Caco-2 (cell line): Measurements from ENCODE around the gene NRCAM. TPM values are rescaled to one million over a fixed set of nuclear protein-coding genes. Genes with fewer than 3 reads are reported as not detected.

ENCODE experiments used
- BruUV-seq: library from RNA; stranded (reverse); fragments of 400-500 nt; replicated peaks from 2 replicates; lab custom pipeline; 2021; lab: Mats Ljungman, UMichigan
- CTCF ChIA-PET: fragments of 300-600 bp; sonication (Branson Sonifier 250); formaldehyde crosslinking; loops from one replicate; lab custom pipeline; 2022; ENCODE audit warnings: antibody characterized with exemption; lab: Charles Lee
- POLR2A ChIA-PET: fragments of 300-600 bp; sonication (Branson Sonifier 250); formaldehyde crosslinking; loops from one replicate; lab custom pipeline; 2022; ENCODE audit warnings: antibody characterized with exemption; lab: Charles Lee
- DNase-seq, 2 experiments: peaks; one replicate each; pipeline versions ENCODE4 v3.0.0 to v3.0.0-alpha.2; 2020 to 2022
- H3K27me3 ChIP-seq: replicated peaks from 2 replicates; pipeline ENCODE4 v1.6.0; 2011; ENCODE audit warnings: low read length; ENCODE audit not compliant: control insufficient read depth, insufficient read depth
- H3K36me3 ChIP-seq: 2 replicates; pipeline ENCODE4 v1.5.1; 2011; ENCODE audit warnings: low read length; ENCODE audit not compliant: control insufficient read depth, insufficient read depth
- H3K4me1 ChIP-seq: fragments of 250-450 bp; sonication (Bioruptor Pico); 2 replicates; pipeline ENCODE4 v1.5.1; 2020; ENCODE audit warnings: mild to moderate bottlenecking
- H3K4me3 ChIP-seq: 2 replicates; pipeline ENCODE4 v1.5.1; 2011; ENCODE audit warnings: low read depth, mild to moderate bottlenecking, control low read depth, low read length
- H3K9me3 ChIP-seq: fragments of 250-450 bp; sonication (Bioruptor Pico); 2 replicates; pipeline ENCODE4 v1.5.1; 2020; ENCODE audit warnings: mild to moderate bottlenecking, moderate library complexity
- H3K27ac Mint-ChIP-seq: one replicate; pipeline ENCODE4 v1.8.0; 2022; ENCODE audit warnings: mixed read lengths; ENCODE audit not compliant: unreplicated experiment
- H3K27me3 Mint-ChIP-seq: one replicate; pipeline ENCODE4 v1.8.0; 2022; ENCODE audit warnings: mixed read lengths; ENCODE audit not compliant: insufficient read depth, unreplicated experiment
- H3K36me3 Mint-ChIP-seq: one replicate; pipeline ENCODE4 v1.8.0; 2022; ENCODE audit warnings: mild to moderate bottlenecking, mixed read lengths; ENCODE audit not compliant: insufficient read depth, unreplicated experiment
- H3K4me1 Mint-ChIP-seq: one replicate; pipeline ENCODE4 v1.8.0; 2022; ENCODE audit warnings: low read depth, mixed read lengths; ENCODE audit not compliant: unreplicated experiment
- H3K4me3 Mint-ChIP-seq: one replicate; pipeline ENCODE4 v1.8.0; 2022; ENCODE audit warnings: mild to moderate bottlenecking, moderate library complexity, mixed read lengths; ENCODE audit not compliant: unreplicated experiment
- H3K9me3 Mint-ChIP-seq: one replicate; pipeline ENCODE4 v1.8.0; 2022; ENCODE audit warnings: mixed read lengths; ENCODE audit not compliant: unreplicated experiment
- intact Hi-C: fragments of 100-400 bp; cut with micrococcal nuclease; formaldehyde crosslinking; loops from one replicate; pipeline ENCODE4 v1.10.0; 2022; ENCODE audit not compliant: unreplicated experiment
- total RNA-seq: library from RNA; stranded (reverse); gene quantifications from 2 replicates; pipeline ENCODE4 v1.2.3, GENCODE V29; 2022
- TF ChIP-seq, protein P1 (sequence below), 2 experiments: fragments of 200-600 bp in 1 of 2; IDR thresholded peaks; 1 replicate in 1 of 2; 2 replicates in 1 of 2; pipeline versions ENCODE4 v1.5.1 to v1.8.0; 2011 to 2022; ENCODE audit warnings: antibody characterized with exemption in 1 of 2, control low read depth in 1 of 2, inconsistent platforms in 1 of 2, low read depth in 1 of 2, low read length in 1 of 2, mild to moderate bottlenecking in 1 of 2, moderate library complexity in 1 of 2; ENCODE audit not compliant: insufficient read depth in 1 of 2, severe bottlenecking in 1 of 2, unreplicated experiment in 1 of 2

NRCAM gene
- total RNA-seq, 1 experiment from 2014 or later = 96.2 TPM

DNA sequence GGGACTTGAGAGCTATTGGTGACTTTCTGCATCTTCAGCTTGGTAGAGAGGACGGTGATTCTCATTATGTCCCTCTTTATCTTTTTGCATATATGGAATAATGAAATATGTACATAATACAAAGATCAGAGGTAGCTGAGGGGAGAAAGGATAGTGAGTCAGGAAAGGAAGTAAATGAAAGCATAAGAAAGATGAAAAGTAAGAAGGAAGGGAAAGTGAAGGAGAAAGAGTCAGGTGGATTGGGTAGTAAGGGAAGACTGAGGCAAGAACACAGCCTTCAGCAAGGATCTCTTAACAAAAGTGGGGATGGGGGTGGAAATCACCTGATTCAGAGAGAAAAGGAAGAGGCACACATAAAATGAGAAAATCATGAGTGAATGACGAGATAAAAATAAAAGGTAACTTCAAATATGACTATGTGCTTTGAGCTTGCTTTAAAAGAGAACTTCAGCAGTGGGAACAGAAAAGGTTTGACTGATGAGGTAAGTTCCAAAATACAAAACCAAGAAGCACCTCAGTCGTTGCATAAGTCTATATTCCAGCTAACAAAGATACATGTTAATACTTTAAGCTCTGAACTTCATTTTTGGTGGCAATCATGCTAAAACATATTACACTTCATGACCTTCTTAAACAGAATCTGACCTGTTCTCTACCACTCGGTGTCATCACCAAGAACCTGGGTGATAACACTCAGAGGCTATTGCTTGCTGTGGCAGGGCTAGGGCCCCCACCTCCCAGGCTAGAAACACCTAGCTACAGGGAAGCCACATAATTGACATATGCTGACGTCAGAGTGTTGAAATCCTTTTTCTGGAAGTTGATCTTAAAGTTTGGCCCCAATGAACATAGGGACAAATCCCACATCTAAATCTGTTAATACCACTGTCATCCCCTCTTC lies 32.9 kb downstream of the NRCAM start:
- POLR2A ChIA-PET = no interaction called here
- Histone ChIP-seq H3K9me3 (no peaks in the 10 kb centered on the region), H3K4me1 (0 out of 2 replicates have a peak, but pooled peaks cover 12% of the 10 kb centered on the region), H3K4me3 (no peak overlapping the region), H3K36me3 (no peaks in the 10 kb centered on the region), H3K27me3 (no peaks in the 10 kb centered on the region)
- H3K27ac Mint-ChIP-seq = no peak overlapping the region
- H3K9me3 Mint-ChIP-seq = no peaks in the 10 kb centered on the region
- TF ChIP-seq, protein P1, sequence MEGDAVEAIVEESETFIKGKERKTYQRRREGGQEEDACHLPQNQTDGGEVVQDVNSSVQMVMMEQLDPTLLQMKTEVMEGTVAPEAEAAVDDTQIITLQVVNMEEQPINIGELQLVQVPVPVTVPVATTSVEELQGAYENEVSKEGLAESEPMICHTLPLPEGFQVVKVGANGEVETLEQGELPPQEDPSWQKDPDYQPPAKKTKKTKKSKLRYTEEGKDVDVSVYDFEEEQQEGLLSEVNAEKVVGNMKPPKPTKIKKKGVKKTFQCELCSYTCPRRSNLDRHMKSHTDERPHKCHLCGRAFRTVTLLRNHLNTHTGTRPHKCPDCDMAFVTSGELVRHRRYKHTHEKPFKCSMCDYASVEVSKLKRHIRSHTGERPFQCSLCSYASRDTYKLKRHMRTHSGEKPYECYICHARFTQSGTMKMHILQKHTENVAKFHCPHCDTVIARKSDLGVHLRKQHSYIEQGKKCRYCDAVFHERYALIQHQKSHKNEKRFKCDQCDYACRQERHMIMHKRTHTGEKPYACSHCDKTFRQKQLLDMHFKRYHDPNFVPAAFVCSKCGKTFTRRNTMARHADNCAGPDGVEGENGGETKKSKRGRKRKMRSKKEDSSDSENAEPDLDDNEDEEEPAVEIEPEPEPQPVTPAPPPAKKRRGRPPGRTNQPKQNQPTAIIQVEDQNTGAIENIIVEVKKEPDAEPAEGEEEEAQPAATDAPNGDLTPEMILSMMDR (IDR thresholded peaks at IDR 0.05; ENCODE audit: insufficient read depth in 1 of 2, low read depth in 1 of 2, low read length in 1 of 2, severe bottlenecking in 1 of 2, unreplicated experiment in 1 of 2) = no peak
- BruUV-seq = no TSS peak
- no peak overlapping the region for H3K4me3 Mint-ChIP-seq
- peaks cover 8% of the 10 kb centered on the region for H3K4me1 Mint-ChIP-seq
- H3K36me3 Mint-ChIP-seq = peaks cover 12% of the 10 kb centered on the region
- CTCF ChIA-PET = no interaction called here
- intact Hi-C loops = no loop called here
- no peaks in the 10 kb centered on the region for H3K27me3 Mint-ChIP-seq
- DNase-seq = no peak

DNA sequence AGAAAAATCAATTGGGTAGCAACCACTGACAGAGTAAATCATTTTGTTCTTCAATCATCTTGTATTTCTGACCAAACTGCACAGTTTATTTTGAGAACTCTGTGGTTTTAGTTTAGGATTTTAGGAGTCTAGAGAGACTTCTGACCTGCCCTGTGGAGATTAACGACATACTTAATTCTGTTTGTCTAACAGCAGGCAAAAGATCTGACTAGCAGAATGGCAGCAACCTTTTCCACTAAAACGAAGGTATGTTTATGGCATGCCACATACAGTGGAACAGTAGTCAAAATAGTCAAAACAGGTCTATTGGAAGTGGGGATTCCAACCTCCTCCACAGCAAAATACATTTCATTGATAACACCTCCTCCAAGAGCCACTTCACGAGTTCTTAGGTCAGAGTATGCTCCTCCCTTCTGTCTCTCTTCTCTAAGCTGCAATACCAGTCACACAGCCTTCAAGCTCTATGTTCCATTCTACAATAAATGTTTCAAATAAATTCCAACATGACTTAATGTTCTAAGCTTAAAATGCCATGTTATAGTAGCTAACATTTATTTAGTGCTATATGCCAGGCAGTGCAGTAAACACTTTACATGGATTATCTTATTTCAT lies 34.4 kb downstream of the NRCAM start:
- no peak overlapping the region for H3K27ac Mint-ChIP-seq
- DNase-seq = no peak

More for the DNA sequence above, 34.4 kb downstream of the NRCAM start:
- H3K27me3 Mint-ChIP-seq = no peaks in the 10 kb centered on the region
- intact Hi-C loops = no loop called here
- Histone ChIP-seq H3K4me1 (0 out of 2 replicates have a peak, but pooled peaks cover 11% of the 10 kb centered on the region), H3K36me3 (no peaks in the 10 kb centered on the region), H3K4me3 (no peak overlapping the region), H3K9me3 (no peaks in the 10 kb centered on the region), H3K27me3 (no peaks in the 10 kb centered on the region)
- CTCF ChIA-PET = no interaction called here
- BruUV-seq = no TSS peak
- TF ChIP-seq, protein P1 (IDR thresholded peaks at IDR 0.05; ENCODE audit: insufficient read depth in 1 of 2, low read depth in 1 of 2, low read length in 1 of 2, severe bottlenecking in 1 of 2, unreplicated experiment in 1 of 2) = no peak
- POLR2A ChIA-PET = interaction anchor here (0.6 kb wide), 1 partner anchor 125 kb away, joined by 5 read pairs; no protein-coding TSS in a partner anchor
- peaks cover 8% of the 10 kb centered on the region for H3K4me1 Mint-ChIP-seq
- H3K9me3 Mint-ChIP-seq = no peaks in the 10 kb centered on the region
- H3K4me3 Mint-ChIP-seq = no peak overlapping the region
- peaks cover 12% of the 10 kb centered on the region for H3K36me3 Mint-ChIP-seq
